CD4-positive, alpha-beta T cell treated with Interleukin-6 for 4 hours (primary cell): Measurements from ENCODE around the gene PCOLCE2.

Source experiments
- DNase-seq: peaks from one replicate; pipeline ENCODE4 v3.0.0-alpha.2; 2020; ENCODE audit warnings: mixed read lengths

The PCOLCE2 gene

GRCh38 chr3:142863930-142864920, 24.7 kb downstream of the PCOLCE2 start:
- no peak for DNase-seq

- no peak for DNase-seq
Measured at GRCh38 chr3:142863010-142863817, 25.7 kb downstream of the PCOLCE2 start.

GRCh38 chr3:142861926-142862325, 27.0 kb downstream of the PCOLCE2 start:
- DNase-seq = no peak

- DNase-seq = no peak
Measured at GRCh38 chr3:142858043-142858442, 30.8 kb downstream of the PCOLCE2 start.

- DNase-seq = no peak
Measured at GRCh38 chr3:142857056-142857455, 31.8 kb downstream of the PCOLCE2 start.

GRCh38 chr3:142853270-142854168, 35.4 kb downstream of the PCOLCE2 start:
- no peak for DNase-seq

GRCh38 chr3:142852009-142852408, 36.9 kb downstream of the PCOLCE2 start:
- no peak for DNase-seq

- DNase-seq = no peak
Measured at GRCh38 chr3:142850395-142851023, 38.4 kb downstream of the PCOLCE2 start.

GRCh38 chr3:142849148-142849547, 39.7 kb downstream of the PCOLCE2 start:
- DNase-seq = no peak

- DNase-seq = no peak
Measured at GRCh38 chr3:142846779-142847577, 41.9 kb downstream of the PCOLCE2 start.

GRCh38 chr3:142844339-142844977, 44.4 kb downstream of the PCOLCE2 start:
- no peak for DNase-seq

GRCh38 chr3:142839831-142840230, 49.1 kb downstream of the PCOLCE2 start:
- no peak for DNase-seq

GRCh38 chr3:142837526-142837925, 51.4 kb downstream of the PCOLCE2 start:
- no peak for DNase-seq

- peak; percentile 43 for DNase-seq
Measured at GRCh38 chr3:142828703-142829305, 60.1 kb downstream of the PCOLCE2 start.

GRCh38 chr3:142819179-142819578, 69.7 kb downstream of the PCOLCE2 start:
- no peak for DNase-seq

- no peak for DNase-seq
Measured at GRCh38 chr3:142818651-142819050, 70.2 kb downstream of the PCOLCE2 start.

- DNase-seq = no peak
Measured at GRCh38 chr3:142817897-142818296, 71.0 kb downstream of the PCOLCE2 start.

- no peak for DNase-seq
Measured at GRCh38 chr3:142817356-142817755, 71.5 kb downstream of the PCOLCE2 start.

GRCh38 chr3:142815803-142816202, 73.1 kb downstream of the PCOLCE2 start:
- no peak for DNase-seq

- DNase-seq = no peak
Measured at GRCh38 chr3:142809259-142809658, 79.6 kb downstream of the PCOLCE2 start.
